Activated CD4-positive, alpha-beta T cell treated with anti-CD3 and anti-CD28 coated beads, Interleukin-2, amount 50 U/mL, for 16 hours (primary cell): ENCODE data around the gene ZNF548.
"Not testable (repeated sequence)": the region's sequence is repeated elsewhere in the genome, so short reads cannot be mapped to it uniquely, and the experiment has no call there.

Source experiments
- DNase-seq: peaks from one replicate; pipeline ENCODE4 v3.0.0-alpha.2; 2020

ZNF548 gene

GRCh38 chr19:57389730-57390598 lies at the start of gene ZNF548:
TSS of gene ZNF548 (plus strand) at chr19:57389854. CDS start at chr19:57390100, 246 bp downstream.
- DNase-seq = peak; percentile 96

GRCh38 chr19:57342582-57342981 lies 47.1 kb upstream of the ZNF548 start:
- no peak for DNase-seq

DNA sequence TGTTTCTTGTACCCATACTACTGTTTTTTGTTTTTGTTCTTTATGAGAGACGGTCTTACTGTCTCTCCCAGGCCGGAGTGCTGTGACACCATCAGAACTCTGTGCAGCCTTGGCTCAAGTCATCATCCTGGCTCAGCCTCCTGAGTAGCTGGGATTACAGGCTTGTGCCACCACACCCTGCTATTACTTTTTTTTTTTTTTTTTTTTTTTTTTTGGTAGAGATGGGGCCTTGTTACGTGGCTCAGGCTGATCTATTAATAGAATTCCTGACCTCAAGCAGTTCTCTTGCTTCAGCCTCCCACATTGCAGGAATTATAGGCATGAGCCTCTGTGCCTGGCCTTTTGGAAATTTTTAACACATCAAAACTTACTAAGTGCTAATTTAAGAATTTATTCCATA lies 41.5 kb upstream of the ZNF548 start:
- DNase-seq = no peak

- peak; percentile 91 for DNase-seq
Measured at GRCh38 chr19:57350877-57351805, 38.5 kb upstream of the ZNF548 start, which contains the start of gene ZNF304. TSS of gene ZNF304 (plus strand) at chr19:57351271. CDS start at chr19:57351665, 394 bp downstream.

DNA sequence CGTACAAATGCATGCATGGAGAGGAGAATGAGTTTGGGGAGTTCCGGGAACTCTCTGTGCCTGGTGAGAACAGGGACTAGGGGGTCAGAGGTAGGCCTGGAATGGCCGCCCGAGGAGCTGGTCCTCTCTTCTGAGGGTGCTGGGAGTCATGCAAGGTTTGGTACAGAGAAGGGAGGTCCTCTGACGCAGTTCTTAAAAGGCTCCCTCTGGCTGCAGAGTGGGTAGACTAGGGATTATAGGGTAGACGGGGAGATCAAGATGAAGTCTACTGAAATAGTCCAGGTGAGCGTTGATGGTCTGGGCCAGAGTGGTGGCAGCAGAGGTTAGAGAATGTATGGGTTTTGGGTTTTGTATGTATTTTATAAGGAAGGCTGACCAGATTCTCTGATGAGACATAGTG lies 37.8 kb upstream of the ZNF548 start:
- no peak for DNase-seq

- DNase-seq = no peak
Measured at GRCh38 chr19:57355916-57356315, 33.7 kb upstream of the ZNF548 start.

GRCh38 chr19:57357406-57357805 lies 32.2 kb upstream of the ZNF548 start:
- no peak for DNase-seq

- DNase-seq = no peak
Measured at GRCh38 chr19:57359300-57359699, 30.4 kb upstream of the ZNF548 start.

GRCh38 chr19:57362419-57362818 lies 27.2 kb upstream of the ZNF548 start:
- no peak for DNase-seq

DNA sequence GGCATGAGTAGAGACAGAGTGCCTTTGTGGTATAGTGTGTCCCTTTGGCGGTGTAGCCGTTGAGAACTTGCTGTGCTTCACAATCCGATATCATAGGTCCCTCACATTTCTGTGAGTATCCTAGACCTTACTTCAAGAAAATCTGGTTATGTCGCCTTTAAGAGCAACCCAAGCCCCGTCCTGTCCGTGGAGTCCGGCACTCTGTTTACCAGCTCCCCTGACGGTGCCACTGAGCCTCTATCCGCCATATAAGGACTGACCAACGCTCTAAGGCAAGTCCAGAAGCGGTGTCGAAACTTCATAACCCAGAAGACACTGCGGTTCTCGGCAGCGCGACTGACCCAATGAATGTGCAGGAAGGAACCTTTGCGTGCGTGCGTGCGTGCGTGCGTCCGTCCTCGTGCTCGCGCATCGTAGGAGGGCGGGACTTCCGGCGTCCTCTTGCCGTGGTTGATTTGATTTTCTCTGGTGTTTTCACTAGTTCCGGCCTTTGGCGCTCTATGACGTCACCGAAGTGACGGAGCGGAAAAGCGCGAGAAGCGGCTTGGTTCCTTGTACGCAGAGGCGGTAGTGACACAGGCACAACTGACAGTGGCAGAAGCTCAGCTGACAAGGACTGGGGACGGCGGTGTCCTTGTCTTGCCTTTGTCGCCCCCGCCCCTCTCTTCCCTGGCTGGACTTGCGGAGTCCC lies 26.5 kb upstream of the ZNF548 start, which contains the start of the genes TRAPPC2B and ZNF547:
TSS of gene TRAPPC2B (plus strand) at position 555 of the 691 bp plus-strand sequence. CDS start 1,283 bp downstream, outside the sequence.
TSS of gene ZNF547 (plus strand) at position 555 of the 691 bp plus-strand sequence. CDS start 5,005 bp downstream, outside the sequence.
- DNase-seq = peak; percentile 98

- DNase-seq = no peak
Measured at GRCh38 chr19:57363688-57364181, 25.9 kb upstream of the ZNF548 start.

DNA sequence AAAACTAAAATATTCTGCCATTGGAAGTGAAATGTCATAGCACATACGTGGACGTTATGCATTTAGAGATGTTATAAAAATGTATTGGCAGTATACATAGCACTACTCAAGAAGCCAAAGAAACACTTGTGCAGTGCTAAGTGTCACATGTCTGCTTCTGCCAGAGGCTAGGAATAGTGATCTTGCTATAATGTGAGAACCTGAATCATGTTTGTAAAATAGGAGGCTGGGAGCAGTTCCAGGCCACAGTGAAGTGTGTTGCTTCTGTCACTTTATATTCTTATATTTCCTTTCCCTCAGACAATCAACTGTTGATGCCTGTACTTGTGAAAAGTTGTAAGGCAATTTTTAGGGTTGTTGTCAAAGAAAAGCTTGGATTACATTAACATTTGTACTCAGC lies 22.9 kb upstream of the ZNF548 start:
- no peak for DNase-seq

GRCh38 chr19:57374179-57374578 lies 15.5 kb upstream of the ZNF548 start:
- no peak for DNase-seq

GRCh38 chr19:57374647-57375046 lies 15.0 kb upstream of the ZNF548 start:
- DNase-seq = not testable (repeated sequence)

DNA sequence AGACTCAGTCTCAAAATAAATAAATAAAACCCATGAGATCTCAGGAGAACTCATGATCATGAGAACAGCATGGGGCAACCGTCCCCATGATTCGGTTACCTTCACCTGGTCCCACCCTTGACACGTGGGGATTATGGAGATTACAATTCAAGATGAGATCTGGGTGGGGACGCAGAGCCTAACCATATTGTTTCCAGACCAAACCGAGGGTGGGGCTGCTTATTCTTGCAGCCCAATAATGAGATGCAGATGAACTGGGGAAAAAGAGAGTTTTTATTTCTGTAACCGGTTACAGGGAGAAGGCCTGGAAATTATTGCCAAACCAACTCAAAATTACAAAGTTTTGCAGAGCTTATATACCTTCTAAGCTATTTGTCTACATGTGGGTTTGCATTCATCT lies 13.5 kb upstream of the ZNF548 start:
- no peak for DNase-seq

- DNase-seq = no peak
Measured at GRCh38 chr19:57377498-57378146, 12.0 kb upstream of the ZNF548 start.

DNA sequence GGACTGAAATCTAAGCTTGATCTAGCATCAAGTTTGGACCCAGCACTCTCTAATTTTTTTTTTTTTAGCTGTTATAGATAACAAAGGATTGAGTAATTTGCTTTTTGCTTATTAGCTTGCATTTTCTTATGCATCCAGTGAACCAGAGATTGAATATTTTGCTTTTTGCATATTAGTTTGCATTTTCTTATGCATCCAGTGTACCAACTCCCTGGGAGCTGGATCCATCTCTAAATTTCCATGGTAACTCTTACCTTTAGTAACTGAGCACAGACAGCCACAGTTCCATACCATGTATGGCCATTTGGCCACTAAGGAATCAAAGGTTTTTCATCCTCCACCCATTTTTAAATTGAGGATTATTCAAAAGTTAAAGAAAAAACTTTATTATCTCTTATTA lies 8.7 kb upstream of the ZNF548 start:
- DNase-seq = no peak

- no peak for DNase-seq
Measured at GRCh38 chr19:57382806-57383488, 6.7 kb upstream of the ZNF548 start.

- DNase-seq = no peak
Measured at GRCh38 chr19:57389194-57389729, 392 bp upstream of the ZNF548 start.

GRCh38 chr19:57395710-57396109 lies 6.1 kb downstream of the ZNF548 start:
- DNase-seq = no peak

DNA sequence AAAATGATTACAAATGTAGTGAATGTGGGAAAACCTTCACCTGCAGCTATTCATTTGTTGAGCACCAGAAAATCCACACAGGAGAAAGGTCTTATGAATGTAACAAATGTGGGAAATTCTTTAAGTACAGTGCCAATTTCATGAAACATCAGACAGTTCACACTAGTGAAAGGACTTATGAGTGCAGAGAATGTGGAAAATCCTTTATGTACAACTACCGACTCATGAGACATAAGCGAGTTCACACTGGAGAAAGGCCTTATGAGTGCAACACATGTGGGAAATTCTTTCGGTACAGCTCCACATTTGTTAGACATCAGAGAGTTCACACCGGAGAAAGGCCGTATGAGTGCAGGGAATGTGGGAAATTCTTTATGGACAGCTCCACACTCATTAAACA lies 9.2 kb downstream of the ZNF548 start:
- no peak for DNase-seq
